Kidney epithelial cell (primary cell): ENCODE measurements around the gene SYT2. TPM values are rescaled to one million over a fixed set of nuclear protein-coding genes. Genes with fewer than 3 reads are reported as not detected.
"Not testable (repeated sequence)": the region's sequence is repeated elsewhere in the genome, so short reads cannot be mapped to it uniquely, and the experiment has no call there.

Source experiments
- DNase-seq: peaks from one replicate; pipeline ENCODE4 v3.0.0-alpha.2; 2010; ENCODE audit warnings: low read depth
- H3K27me3 ChIP-seq: 2 replicates; pipeline ENCODE4 v1.6.0; 2011; ENCODE audit warnings: low read length; ENCODE audit not compliant: control insufficient read depth, insufficient read depth
- H3K36me3 ChIP-seq: 2 replicates; pipeline ENCODE4 v1.5.1; 2011; ENCODE audit warnings: low read length; ENCODE audit not compliant: control insufficient read depth, insufficient read depth
- H3K4me3 ChIP-seq: 2 replicates; pipeline ENCODE4 v1.5.1; 2011; ENCODE audit warnings: low read depth, mild to moderate bottlenecking, control low read depth, low read length
- total RNA-seq: library from RNA; depleted of rRNA; stranded (reverse); fragments of >200 nt; gene quantifications from 2 replicates; pipeline ENCODE4 v1.2.3, GENCODE V29; 2015
- TF ChIP-seq, protein P1 (sequence below): IDR thresholded peaks from 2 replicates; pipeline ENCODE4 v1.5.1; 2011; ENCODE audit warnings: mild to moderate bottlenecking, moderate library complexity, low read length, control low read depth, inconsistent platforms; ENCODE audit not compliant: insufficient read depth, poor library complexity, severe bottlenecking

SYT2 gene
- total RNA-seq, 1 donor from 2014 or later = 0.04 TPM

DNA sequence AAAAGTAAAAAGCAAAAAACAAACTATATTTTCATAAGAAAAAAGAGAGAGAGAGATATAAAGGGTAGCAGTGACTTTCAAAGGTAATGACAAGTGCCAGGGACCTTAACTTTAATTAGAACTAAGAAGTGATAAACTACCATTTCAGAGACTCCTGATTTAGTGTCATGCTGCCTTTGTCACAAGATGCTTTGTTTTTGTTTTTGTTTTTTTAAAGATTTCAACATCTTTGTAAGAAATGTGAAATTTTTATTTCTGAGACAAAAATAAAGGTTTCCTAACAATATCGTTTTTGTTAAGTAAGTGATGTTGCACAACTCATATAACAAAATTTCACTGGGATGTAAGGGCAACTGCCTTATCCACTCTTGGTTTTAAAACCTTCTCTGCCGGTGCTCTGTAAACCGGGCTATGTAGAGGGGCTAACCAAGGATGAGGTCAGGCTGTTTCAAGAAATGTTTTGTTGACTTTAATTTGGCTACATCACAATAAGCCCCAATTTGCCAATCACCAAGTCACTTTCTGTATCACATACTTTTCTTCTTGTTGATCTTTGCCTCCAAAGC lies 35.2 kb upstream of the SYT2 start:
- H3K4me3 ChIP-seq = no peak overlapping the region
- H3K36me3 ChIP-seq = peaks cover 6% of the 10 kb centered on the region
- TF ChIP-seq, protein P1, sequence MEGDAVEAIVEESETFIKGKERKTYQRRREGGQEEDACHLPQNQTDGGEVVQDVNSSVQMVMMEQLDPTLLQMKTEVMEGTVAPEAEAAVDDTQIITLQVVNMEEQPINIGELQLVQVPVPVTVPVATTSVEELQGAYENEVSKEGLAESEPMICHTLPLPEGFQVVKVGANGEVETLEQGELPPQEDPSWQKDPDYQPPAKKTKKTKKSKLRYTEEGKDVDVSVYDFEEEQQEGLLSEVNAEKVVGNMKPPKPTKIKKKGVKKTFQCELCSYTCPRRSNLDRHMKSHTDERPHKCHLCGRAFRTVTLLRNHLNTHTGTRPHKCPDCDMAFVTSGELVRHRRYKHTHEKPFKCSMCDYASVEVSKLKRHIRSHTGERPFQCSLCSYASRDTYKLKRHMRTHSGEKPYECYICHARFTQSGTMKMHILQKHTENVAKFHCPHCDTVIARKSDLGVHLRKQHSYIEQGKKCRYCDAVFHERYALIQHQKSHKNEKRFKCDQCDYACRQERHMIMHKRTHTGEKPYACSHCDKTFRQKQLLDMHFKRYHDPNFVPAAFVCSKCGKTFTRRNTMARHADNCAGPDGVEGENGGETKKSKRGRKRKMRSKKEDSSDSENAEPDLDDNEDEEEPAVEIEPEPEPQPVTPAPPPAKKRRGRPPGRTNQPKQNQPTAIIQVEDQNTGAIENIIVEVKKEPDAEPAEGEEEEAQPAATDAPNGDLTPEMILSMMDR = no peak

DNA sequence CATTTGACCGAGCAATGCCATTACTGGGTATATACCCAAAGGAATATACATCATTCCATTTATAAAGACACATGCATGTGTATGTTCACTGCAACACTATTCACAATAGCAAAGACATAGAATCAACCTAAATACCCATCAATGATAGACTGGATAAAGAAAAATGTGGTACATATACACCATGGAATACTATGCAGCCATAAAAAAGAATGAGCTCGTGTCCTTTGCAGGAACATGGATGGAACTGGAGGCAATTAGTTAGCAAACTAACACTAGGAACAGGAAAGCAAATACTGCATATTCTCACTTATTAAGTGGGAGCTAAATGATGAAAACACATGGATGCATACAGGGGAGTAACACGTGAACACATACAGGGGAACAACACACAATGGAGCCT lies 34.5 kb upstream of the SYT2 start:
- DNase-seq, H3K4me3 ChIP-seq, H3K27me3 ChIP-seq, H3K36me3 ChIP-seq: not testable (repeated sequence)

More for the DNA sequence above, 35.2 kb upstream of the SYT2 start:
- H3K27me3 ChIP-seq = no peaks in the 10 kb centered on the region
- DNase-seq = no peak

DNA sequence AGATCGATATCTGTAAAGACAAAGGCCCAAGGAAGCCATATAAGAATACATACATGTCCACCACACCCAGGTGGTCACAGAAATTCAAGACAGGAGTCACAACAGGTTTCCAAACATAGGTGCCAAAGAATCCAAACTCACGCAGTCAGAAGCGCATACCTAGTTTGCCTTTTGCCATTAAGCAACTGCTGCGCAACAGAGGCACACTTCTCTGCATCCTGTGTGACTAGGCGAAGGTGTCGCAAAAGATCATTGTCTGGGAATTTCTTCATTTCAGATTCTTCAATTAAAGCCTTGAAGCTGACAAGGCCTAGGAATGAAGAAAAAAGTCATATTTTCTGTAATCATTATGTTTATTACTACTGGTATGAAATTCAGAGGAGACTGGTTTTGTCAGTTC lies 32.2 kb upstream of the SYT2 start:
- DNase-seq = no peak
- TF ChIP-seq, protein P1 = no peak
- Histone ChIP-seq H3K27me3 (no peaks in the 10 kb centered on the region), H3K4me3 (no peak overlapping the region), H3K36me3 (peaks cover 6% of the 10 kb centered on the region)

DNA sequence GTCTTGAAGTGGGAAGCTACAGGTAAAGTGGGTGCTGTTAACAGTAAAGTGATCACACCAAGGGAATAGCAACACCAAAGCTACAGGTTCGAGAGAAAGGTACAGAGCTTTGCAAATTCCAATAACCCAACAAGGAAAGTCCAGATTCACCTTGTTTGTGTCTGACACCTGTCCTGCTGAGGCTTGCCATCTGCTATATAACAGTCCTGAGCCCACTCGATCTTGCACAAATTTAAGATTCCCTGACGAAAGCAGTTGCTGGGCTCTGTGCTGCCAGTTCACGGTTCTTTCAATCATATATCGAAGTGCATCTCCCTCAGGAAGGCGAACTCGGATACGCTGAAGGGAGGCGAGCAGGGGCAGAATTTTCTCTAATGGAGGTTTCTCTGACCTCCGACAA lies 23.0 kb upstream of the SYT2 start:
- Histone ChIP-seq H3K27me3 (no peaks in the 10 kb centered on the region), H3K4me3 (no peak overlapping the region), H3K36me3 (peaks cover 4% of the 10 kb centered on the region)
- TF ChIP-seq, protein P1 = no peak
- DNase-seq = no peak

DNA sequence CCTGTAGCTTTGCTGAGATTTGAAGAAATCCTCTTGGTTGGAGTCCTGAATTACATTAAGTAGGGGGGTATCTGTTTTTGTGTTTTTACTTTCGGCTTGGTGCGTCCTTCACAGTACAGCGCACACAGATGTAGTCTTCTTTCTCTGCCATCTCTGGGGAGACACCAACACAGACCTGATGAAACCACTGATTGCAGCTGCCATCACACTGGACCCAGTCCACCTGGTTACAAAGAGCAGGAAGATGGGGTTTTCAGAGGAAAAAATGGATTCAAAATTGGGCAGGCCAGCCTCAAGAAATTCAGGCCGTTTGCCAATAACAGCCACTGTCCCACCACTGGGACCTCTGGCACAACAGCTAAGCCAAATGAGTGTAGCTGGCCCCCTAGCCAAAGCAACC lies 18.7 kb upstream of the SYT2 start:
- TF ChIP-seq, protein P1 = no peak
- no peak for DNase-seq
- Histone ChIP-seq H3K36me3 (peaks cover 6% of the 10 kb centered on the region), H3K4me3 (no peak overlapping the region), H3K27me3 (no peaks in the 10 kb centered on the region)

DNA sequence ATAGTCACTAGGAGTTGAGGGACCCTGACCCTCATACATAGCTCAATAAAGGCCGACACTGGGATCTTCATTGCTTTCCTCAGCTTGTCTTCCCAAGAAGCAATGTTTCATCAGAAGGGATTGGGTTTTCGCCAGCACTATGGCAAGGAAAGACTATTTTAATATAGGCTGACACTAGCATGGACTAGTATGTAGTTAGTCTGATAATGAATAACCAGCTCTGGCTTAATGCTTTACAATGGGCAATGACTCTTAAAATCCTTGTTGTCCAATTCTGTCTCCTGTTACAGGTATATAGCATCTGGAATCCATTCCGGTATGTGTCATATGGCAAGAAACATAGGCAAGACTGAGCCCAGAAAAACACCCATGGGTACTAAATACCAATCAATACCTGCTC lies 15.3 kb upstream of the SYT2 start:
- TF ChIP-seq, protein P1 = no peak
- H3K4me3 ChIP-seq = no peak overlapping the region
- DNase-seq = no peak
- H3K36me3 ChIP-seq = peaks cover 3% of the 10 kb centered on the region
- no peaks in the 10 kb centered on the region for H3K27me3 ChIP-seq
